ENCODE measurements around the gene PANX1. TPM values are rescaled to one million over a fixed set of nuclear protein-coding genes. Genes with fewer than 3 reads are reported as not detected.

PANX1 gene, protein sequence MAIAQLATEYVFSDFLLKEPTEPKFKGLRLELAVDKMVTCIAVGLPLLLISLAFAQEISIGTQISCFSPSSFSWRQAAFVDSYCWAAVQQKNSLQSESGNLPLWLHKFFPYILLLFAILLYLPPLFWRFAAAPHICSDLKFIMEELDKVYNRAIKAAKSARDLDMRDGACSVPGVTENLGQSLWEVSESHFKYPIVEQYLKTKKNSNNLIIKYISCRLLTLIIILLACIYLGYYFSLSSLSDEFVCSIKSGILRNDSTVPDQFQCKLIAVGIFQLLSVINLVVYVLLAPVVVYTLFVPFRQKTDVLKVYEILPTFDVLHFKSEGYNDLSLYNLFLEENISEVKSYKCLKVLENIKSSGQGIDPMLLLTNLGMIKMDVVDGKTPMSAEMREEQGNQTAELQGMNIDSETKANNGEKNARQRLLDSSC
- polyA plus RNA-seq (50.3 to 67.1 TPM (median 58.5 TPM) in 3 replicates), polyA minus RNA-seq (40.7 to 138 TPM (median 115 TPM) in 3 replicates)
- polyA plus RNA-seq (2011; ENCODE audit: low read depth): 21.1 TPM
- polyA plus RNA-seq (2011; cell fraction: cytosol; rRNA removed): 32.5 and 51.0 TPM in 2 replicates
- polyA plus RNA-seq (2011; cell fraction: nucleus; rRNA removed): 70.3 and 70.8 TPM in 2 replicates
- polyA plus RNA-seq (2012; ENCODE audit: low replicate concordance): 25.7 and 43.4 TPM in 2 replicates
- polyA minus RNA-seq (2011; cell fraction: cytosol; rRNA and poly(A)+ RNA removed): 71.6 TPM
- polyA minus RNA-seq (2011; cell fraction: nucleus; rRNA and poly(A)+ RNA removed): 117 and 181 TPM in 2 replicates

DNA sequence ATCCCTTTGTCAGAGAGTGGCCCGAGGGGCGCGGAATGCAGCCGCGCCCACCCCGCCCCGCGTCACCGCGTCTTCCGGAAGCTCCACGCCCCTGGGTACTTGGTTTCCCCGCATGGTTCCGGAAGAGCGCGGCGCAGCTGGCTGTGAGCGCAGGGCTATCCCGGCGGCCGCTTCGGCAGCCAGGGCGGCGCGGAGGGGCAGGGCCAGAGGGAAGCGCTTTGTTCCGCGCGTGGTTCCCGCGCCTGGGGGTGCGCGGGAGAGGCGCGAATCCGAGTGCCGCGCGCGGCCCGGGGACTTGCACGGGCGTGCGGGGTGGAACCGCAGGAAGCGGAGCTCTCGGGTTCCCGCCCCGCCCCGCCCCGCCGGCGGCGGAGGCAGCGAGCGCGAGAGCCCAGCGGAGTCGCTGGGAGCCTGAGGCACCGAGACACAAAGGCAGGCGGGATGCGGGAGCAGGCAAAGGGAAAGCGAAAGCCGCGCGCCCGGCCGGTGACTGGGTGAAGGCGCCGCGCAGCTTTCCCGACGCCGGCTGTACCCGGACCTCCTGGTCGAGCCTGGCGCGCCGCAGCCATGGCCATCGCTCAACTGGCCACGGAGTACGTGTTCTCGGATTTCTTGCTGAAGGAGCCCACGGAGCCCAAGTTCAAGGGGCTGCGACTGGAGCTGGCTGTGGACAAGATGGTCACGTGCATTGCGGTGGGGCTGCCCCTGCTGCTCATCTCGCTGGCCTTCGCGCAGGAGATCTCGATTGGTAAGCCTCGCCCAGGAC, at the start of gene PANX1:
Gene PANX1, plus strand, starts transcription at position 96 of the 766 bp plus-strand sequence. Its CDS starts 472 bp downstream, at position 568.
- Histone ChIP-seq H3K79me2 (ENCODE audit: control insufficient read depth, insufficient read depth, low read length) (peaks cover 56% of the 10 kb centered on the region), H3K4me3 (ENCODE audit: control insufficient read depth in 2 of 3, extremely low read depth in 1 of 3, insufficient read depth in 2 of 3, low read depth in 1 of 3, low read length in 3 of 3) (peak within 1 kb of the TSS; percentile 72 to 97 (median 93)), H2AFZ (ENCODE audit: control insufficient read depth, low read length) (peak within 1 kb of the TSS; percentile 73), H3K4me1 (ENCODE audit: control insufficient read depth, extremely low read depth, insufficient read depth, low read length) (peaks cover 55% of the 10 kb centered on the region), H3K27ac (ENCODE audit: control insufficient read depth, insufficient read depth, low read length) (peak within 1 kb of the TSS; percentile 95), H3K36me3 (ENCODE audit: control insufficient read depth in 2 of 2, extremely low read depth in 1 of 2, insufficient read depth in 2 of 2, low read length in 2 of 2) (peaks cover 2 to 5% of the 10 kb centered on the region in 2 experiments), H3K9me3 (ENCODE audit: control insufficient read depth, low read depth, low read length) (no peaks in the 10 kb centered on the region), H4K20me1 (ENCODE audit: control insufficient read depth, extremely low read depth, insufficient read depth, low read length) (peaks cover 7% of the 10 kb centered on the region), H3K9me1 (ENCODE audit: control insufficient read depth, extremely low read depth, insufficient read depth, low read length) (peaks cover 9% of the 10 kb centered on the region), H3K27me3 (ENCODE audit: control insufficient read depth, extremely low read depth, insufficient read depth, low read length) (no peaks in the 10 kb centered on the region), H3K4me2 (ENCODE audit: control insufficient read depth, extremely low read depth, insufficient read depth, low read depth, low read length) (peak within 1 kb of the TSS; percentile 97), H3K9ac (ENCODE audit: control insufficient read depth, extremely low read depth, insufficient read depth, low read length) (peak within 1 kb of the TSS; percentile 95)
- DNase-seq (ENCODE audit: low read depth, low spot score) (no peak), FAIRE-seq (no peak)
- TF ChIP-seq, protein P1, sequence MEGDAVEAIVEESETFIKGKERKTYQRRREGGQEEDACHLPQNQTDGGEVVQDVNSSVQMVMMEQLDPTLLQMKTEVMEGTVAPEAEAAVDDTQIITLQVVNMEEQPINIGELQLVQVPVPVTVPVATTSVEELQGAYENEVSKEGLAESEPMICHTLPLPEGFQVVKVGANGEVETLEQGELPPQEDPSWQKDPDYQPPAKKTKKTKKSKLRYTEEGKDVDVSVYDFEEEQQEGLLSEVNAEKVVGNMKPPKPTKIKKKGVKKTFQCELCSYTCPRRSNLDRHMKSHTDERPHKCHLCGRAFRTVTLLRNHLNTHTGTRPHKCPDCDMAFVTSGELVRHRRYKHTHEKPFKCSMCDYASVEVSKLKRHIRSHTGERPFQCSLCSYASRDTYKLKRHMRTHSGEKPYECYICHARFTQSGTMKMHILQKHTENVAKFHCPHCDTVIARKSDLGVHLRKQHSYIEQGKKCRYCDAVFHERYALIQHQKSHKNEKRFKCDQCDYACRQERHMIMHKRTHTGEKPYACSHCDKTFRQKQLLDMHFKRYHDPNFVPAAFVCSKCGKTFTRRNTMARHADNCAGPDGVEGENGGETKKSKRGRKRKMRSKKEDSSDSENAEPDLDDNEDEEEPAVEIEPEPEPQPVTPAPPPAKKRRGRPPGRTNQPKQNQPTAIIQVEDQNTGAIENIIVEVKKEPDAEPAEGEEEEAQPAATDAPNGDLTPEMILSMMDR (optimal IDR thresholded peaks at IDR 0.05 in 1 of 3, IDR thresholded peaks at IDR 0.05 in 1 of 3, conservative IDR thresholded peaks at IDR 0.05 in 1 of 3; ENCODE audit: extremely low read depth in 1 of 3, insufficient read depth in 2 of 3, low read length in 3 of 3): no peak
- no peak for TF ChIP-seq EZH2 (IDR thresholded peaks at IDR 0.05; ENCODE audit: low read length)
- dilution Hi-C loops (cut with MboI; ENCODE audit: extremely low pct_ligation_motif_present, low sequenced_read_pairs): no loop called here

DNA sequence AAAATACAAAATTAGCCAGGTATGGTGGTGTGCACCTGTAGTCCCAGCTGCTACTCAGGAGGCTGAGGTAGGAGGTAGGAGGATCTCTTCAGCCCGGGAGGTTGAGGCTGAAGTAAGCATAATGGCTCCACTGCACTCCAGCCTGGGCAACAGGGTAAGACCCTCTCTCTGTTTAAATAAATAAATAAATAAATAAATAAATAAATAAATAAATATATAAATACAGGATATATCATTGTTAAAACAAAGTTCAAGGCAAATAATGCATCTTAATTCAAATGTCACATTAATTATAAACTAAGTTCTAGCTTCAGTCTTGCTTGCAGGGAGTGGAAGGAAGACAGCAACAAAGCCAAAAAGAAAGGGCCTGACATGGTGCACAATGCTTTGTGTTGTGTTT, 44.5 kb upstream of the PANX1 start:
- Histone ChIP-seq H3K27ac (ENCODE audit: control insufficient read depth, insufficient read depth, low read length) (no peak overlapping the region), H4K20me1 (ENCODE audit: control insufficient read depth, extremely low read depth, insufficient read depth, low read length) (no peaks in the 10 kb centered on the region), H3K4me1 (ENCODE audit: control insufficient read depth, extremely low read depth, insufficient read depth, low read length) (peaks cover 3% of the 10 kb centered on the region), H3K9me1 (ENCODE audit: control insufficient read depth, extremely low read depth, insufficient read depth, low read length) (no peaks in the 10 kb centered on the region), H3K4me3 (ENCODE audit: control insufficient read depth in 2 of 3, extremely low read depth in 1 of 3, insufficient read depth in 2 of 3, low read depth in 1 of 3, low read length in 3 of 3) (no peak overlapping the region), H3K27me3 (ENCODE audit: control insufficient read depth, extremely low read depth, insufficient read depth, low read length) (no peaks in the 10 kb centered on the region), H3K9ac (ENCODE audit: control insufficient read depth, extremely low read depth, insufficient read depth, low read length) (no peak overlapping the region), H3K4me2 (ENCODE audit: control insufficient read depth, extremely low read depth, insufficient read depth, low read depth, low read length) (no peak overlapping the region), H3K79me2 (ENCODE audit: control insufficient read depth, insufficient read depth, low read length) (no peaks in the 10 kb centered on the region), H2AFZ (ENCODE audit: control insufficient read depth, low read length) (no peak overlapping the region), H3K36me3 (ENCODE audit: control insufficient read depth in 2 of 2, extremely low read depth in 1 of 2, insufficient read depth in 2 of 2, low read length in 2 of 2) (peaks cover 4 to 7% of the 10 kb centered on the region in 2 experiments), H3K9me3 (ENCODE audit: control insufficient read depth, low read depth, low read length) (no peaks in the 10 kb centered on the region)
- dilution Hi-C loops (cut with MboI; ENCODE audit: extremely low pct_ligation_motif_present, low sequenced_read_pairs): no loop called here
- DNase-seq (ENCODE audit: low read depth, low spot score): no peak
- FAIRE-seq: no peak
- TF ChIP-seq EZH2 (IDR thresholded peaks at IDR 0.05; ENCODE audit: low read length): no peak
- TF ChIP-seq, protein P1 (optimal IDR thresholded peaks at IDR 0.05 in 1 of 3, IDR thresholded peaks at IDR 0.05 in 1 of 3, conservative IDR thresholded peaks at IDR 0.05 in 1 of 3; ENCODE audit: extremely low read depth in 1 of 3, insufficient read depth in 2 of 3, low read length in 3 of 3): no peak

Measured in keratinocyte (primary cell).